ENCODE data around the gene METAP1D.
A peak's percentile ranks its signal among the peaks of the same experiment; 100 is the strongest.

The METAP1D gene

GRCh38 chr2:172095146-172095904 lies 95.6 kb downstream of the METAP1D start:
- Histone ChIP-seq H4K20me1 (ENCODE audit: low read depth, low read length) (no peaks in the 10 kb centered on the region), H3K9ac (ENCODE audit: low read length) (peak overlapping the region; percentile 27), H3K4me3 (ENCODE audit: insufficient read depth, low read length, poor library complexity, severe bottlenecking) (peak overlapping the region; percentile 44), H3K27ac (ENCODE audit: low read depth, low read length) (no peak overlapping the region), H3K79me2 (ENCODE audit: insufficient read depth, low read length) (no peaks in the 10 kb centered on the region), H3K4me2 (ENCODE audit: low read depth, low read length, poor library complexity, severe bottlenecking) (peak overlapping the region; percentile 61), H2AFZ (ENCODE audit: low read depth, low read length, severe bottlenecking) (peak overlapping the region; percentile 64), H3K27me3 (ENCODE audit: low read length) (no peaks in the 10 kb centered on the region), H3K9me2 (replicated peaks; ENCODE audit: insufficient read depth, low read length) (no peaks in the 10 kb centered on the region), H3K36me3 (ENCODE audit: low read length) (no peaks in the 10 kb centered on the region), H3K9me3 (ENCODE audit: insufficient read depth, low read length) (no peaks in the 10 kb centered on the region), H3F3A (ENCODE audit: insufficient read depth) (no peaks in the 10 kb centered on the region)
- TF ChIP-seq CTCF (IDR thresholded peaks at IDR 0.05; ENCODE audit: insufficient read depth, low read length, poor library complexity, severe bottlenecking): no peak

- Histone ChIP-seq H3K4me2 (ENCODE audit: low read depth, low read length, poor library complexity, severe bottlenecking) (no peak overlapping the region), H3K4me3 (ENCODE audit: insufficient read depth, low read length, poor library complexity, severe bottlenecking) (no peak overlapping the region), H3K9me3 (ENCODE audit: insufficient read depth, low read length) (no peaks in the 10 kb centered on the region), H3K36me3 (ENCODE audit: low read length) (no peaks in the 10 kb centered on the region), H3K9ac (ENCODE audit: low read length) (no peak overlapping the region), H4K20me1 (ENCODE audit: low read depth, low read length) (no peaks in the 10 kb centered on the region), H3K9me2 (replicated peaks; ENCODE audit: insufficient read depth, low read length) (no peaks in the 10 kb centered on the region), H3K27ac (ENCODE audit: low read depth, low read length) (no peak overlapping the region), H3F3A (ENCODE audit: insufficient read depth) (no peaks in the 10 kb centered on the region), H2AFZ (ENCODE audit: low read depth, low read length, severe bottlenecking) (no peak overlapping the region), H3K27me3 (ENCODE audit: low read length) (no peaks in the 10 kb centered on the region), H3K79me2 (ENCODE audit: insufficient read depth, low read length) (no peaks in the 10 kb centered on the region)
- TF ChIP-seq EZH2phosphoT487 (conservative IDR thresholded peaks at IDR 0.05; ENCODE audit: low read length): no peak
- no peak for TF ChIP-seq CTCF (IDR thresholded peaks at IDR 0.05; ENCODE audit: insufficient read depth, low read length, poor library complexity, severe bottlenecking)
Observed at GRCh38 chr2:172095905-172096625, 96.3 kb downstream of the METAP1D start.

GRCh38 chr2:172096626-172097547 lies 97.1 kb downstream of the METAP1D start:
- Histone ChIP-seq H3K27me3 (ENCODE audit: low read length) (no peaks in the 10 kb centered on the region), H3K9me3 (ENCODE audit: insufficient read depth, low read length) (no peaks in the 10 kb centered on the region), H3K79me2 (ENCODE audit: insufficient read depth, low read length) (no peaks in the 10 kb centered on the region), H2AFZ (ENCODE audit: low read depth, low read length, severe bottlenecking) (no peak overlapping the region), H3K9me2 (replicated peaks; ENCODE audit: insufficient read depth, low read length) (no peaks in the 10 kb centered on the region), H3K4me2 (ENCODE audit: low read depth, low read length, poor library complexity, severe bottlenecking) (no peak overlapping the region), H3K9ac (ENCODE audit: low read length) (no peak overlapping the region), H3K36me3 (ENCODE audit: low read length) (no peaks in the 10 kb centered on the region), H3K27ac (ENCODE audit: low read depth, low read length) (no peak overlapping the region), H3K4me3 (ENCODE audit: insufficient read depth, low read length, poor library complexity, severe bottlenecking) (no peak overlapping the region), H3F3A (ENCODE audit: insufficient read depth) (no peaks in the 10 kb centered on the region), H4K20me1 (ENCODE audit: low read depth, low read length) (no peaks in the 10 kb centered on the region)
- TF ChIP-seq CTCF (IDR thresholded peaks at IDR 0.05; ENCODE audit: insufficient read depth, low read length, poor library complexity, severe bottlenecking) (no peak), EZH2phosphoT487 (conservative IDR thresholded peaks at IDR 0.05; ENCODE audit: low read length) (no peak)
